Transverse colon (tissue), 4 donors: Measurements from ENCODE around the gene PITPNC1.

Source experiments
- CTCF ChIP-seq, 5 experiments: fragments of 200-600 bp in 3 of 5; fragments of 450-650 bp in 2 of 5; sonication (generic) in 3 of 5; IDR thresholded peaks; 1 replicate in 2 of 5; 2 replicates in 3 of 5; pipeline ENCODE4 v1.5.1; 2016 to 2017; ENCODE audit warnings: antibody characterized with exemption in 5 of 5, inconsistent platforms in 3 of 5, mild to moderate bottlenecking in 2 of 5, moderate library complexity in 1 of 5
- EP300 ChIP-seq: sonication (generic); formaldehyde crosslinking; IDR thresholded peaks from one replicate; pipeline ENCODE4 v1.6.1; 2017; ENCODE audit warnings: antibody characterized with exemption, low read depth
- POLR2A ChIP-seq: fragments of 450-650 bp; IDR thresholded peaks from one replicate; pipeline ENCODE4 v1.6.1; 2016; ENCODE audit warnings: antibody characterized with exemption, mild to moderate bottlenecking, moderate library complexity
- POLR2AphosphoS5 ChIP-seq, 3 donors: sonication (generic); formaldehyde crosslinking; IDR thresholded peaks; one replicate each; pipeline ENCODE4 v1.6.1; 2016; ENCODE audit warnings: antibody characterized with exemption in 3 of 3

DNA sequence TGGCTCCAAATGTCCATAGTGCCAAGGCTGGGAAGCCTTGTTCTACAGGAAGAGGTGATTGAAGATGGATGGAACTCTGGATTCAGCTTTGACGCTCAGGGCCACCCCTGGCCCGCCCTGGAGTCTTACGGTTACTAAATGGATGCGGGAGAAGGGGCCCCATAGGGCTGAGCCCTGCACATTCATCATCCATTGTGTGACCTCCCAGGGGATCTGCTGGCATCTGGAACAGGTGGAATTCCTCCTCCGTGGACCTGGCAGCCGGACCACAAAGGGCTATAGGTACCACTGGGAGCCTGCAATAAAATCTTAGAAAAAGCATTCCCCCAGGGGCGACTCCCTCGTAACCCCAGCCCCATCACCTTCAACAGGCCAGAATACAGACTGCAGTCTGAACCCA, 259.2 kb downstream of the PITPNC1 start:
- TF ChIP-seq CTCF (IDR thresholded peaks at IDR 0.05): no peak
- TF ChIP-seq POLR2AphosphoS5 (IDR thresholded peaks at IDR 0.05): no peak
- TF ChIP-seq POLR2A: no peak
- no peak for TF ChIP-seq EP300
